NB4 (cell line): ENCODE results near the gene CBX4.

Experiments used
- CTCF ChIP-seq: IDR thresholded peaks from one replicate; pipeline ENCODE4 v1.5.1; 2012; ENCODE audit warnings: low read depth, low read length
- MAX ChIP-seq: IDR thresholded peaks from 2 replicates; pipeline ENCODE4 v1.6.1; 2011; ENCODE audit warnings: low read depth, low read length
- POLR2A ChIP-seq: IDR thresholded peaks from 2 replicates; pipeline ENCODE4 v1.6.1; 2011; ENCODE audit warnings: mild to moderate bottlenecking; ENCODE audit not compliant: insufficient read length; ENCODE audit errors: extremely low read depth

- no peak for TF ChIP-seq CTCF
- no peak for TF ChIP-seq POLR2A
- TF ChIP-seq MAX, result no peak
Measured at GRCh38 chr17:79842136-79842655, 3.0 kb upstream of the CBX4 start.
